GDM1 (cell line): ENCODE data around the gene ARPP19.
"Not testable (repeated sequence)": the region's sequence is repeated elsewhere in the genome, so short reads cannot be mapped to it uniquely, and the experiment has no call there.

Experiments
- DNase-seq: peaks from one replicate; lab custom pipeline; 2025; lab: John Stamatoyannopoulos, UW

Gene ARPP19, protein sequence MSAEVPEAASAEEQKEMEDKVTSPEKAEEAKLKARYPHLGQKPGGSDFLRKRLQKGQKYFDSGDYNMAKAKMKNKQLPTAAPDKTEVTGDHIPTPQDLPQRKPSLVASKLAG

DNA sequence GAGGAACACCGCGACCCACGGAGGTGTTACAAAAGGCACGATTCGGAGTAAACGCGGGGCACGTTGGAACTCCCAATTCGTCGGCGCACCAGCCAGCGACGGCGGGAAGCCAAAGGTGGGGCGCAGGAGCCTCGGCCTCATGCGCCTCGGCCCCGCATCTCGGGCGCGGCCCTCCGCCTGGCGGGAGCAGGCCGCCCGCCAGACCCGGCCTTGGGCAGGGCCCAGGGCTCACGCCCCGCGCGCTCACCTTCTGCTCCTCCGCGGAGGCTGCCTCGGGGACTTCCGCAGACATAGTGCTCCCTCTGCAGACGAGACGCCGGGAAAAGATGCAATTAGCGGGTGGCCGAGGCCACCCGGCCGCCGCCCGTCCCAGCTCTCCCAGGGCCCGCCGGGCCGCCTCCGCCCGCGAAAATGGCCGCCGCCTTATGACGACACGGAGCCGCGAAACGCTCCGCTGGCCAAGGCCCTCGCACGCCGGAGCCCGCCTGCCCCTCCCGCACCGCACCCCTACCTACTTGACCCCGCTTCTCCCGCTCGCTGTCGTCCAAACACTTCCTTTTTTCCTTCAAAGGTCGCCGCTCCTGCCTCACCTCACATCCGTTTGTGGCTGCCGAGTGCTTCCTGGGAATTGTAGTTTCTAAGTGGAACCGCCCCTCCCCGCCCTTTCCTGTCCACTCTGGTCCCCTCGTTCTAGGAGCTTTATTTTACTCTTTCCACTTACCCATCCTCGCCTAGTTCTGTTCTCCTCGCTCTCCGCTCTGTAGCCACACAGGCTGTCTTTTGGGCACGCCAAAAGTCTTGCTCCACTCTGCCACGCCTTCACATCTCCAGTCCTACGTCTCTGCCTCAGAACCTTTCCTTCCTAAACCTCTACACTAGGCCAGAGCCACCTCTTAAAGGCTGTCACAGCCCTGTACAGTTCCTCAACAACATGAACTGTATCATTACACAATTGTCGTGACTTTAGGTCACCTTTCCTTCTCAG, at the start of gene ARPP19:
Gene ARPP19 (minus strand): TSS at position 430 of the 985 bp plus-strand sequence. CDS start 138 bp downstream, at position 292.
- DNase-seq = peak; percentile 80

DNA sequence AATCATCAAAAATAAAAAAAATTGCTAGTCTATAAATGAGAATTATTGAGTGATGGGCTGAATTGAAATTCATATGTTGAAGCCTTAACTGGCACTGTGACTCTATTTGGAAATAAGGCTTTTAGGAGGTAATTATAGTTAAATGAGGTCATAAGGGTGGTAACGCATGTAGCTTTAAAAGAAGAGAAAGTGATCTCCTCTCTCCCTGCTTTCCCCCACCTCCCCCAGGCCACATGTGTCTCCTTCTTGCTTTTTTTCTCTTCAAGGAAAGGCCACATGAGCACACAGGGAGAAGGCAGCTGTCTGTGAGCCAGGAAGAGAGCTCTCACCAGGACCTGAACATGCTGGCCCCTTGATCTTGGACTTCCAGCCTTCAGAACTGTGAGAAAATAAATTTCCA, 48.2 kb upstream of the ARPP19 start:
- DNase-seq = no peak

DNA sequence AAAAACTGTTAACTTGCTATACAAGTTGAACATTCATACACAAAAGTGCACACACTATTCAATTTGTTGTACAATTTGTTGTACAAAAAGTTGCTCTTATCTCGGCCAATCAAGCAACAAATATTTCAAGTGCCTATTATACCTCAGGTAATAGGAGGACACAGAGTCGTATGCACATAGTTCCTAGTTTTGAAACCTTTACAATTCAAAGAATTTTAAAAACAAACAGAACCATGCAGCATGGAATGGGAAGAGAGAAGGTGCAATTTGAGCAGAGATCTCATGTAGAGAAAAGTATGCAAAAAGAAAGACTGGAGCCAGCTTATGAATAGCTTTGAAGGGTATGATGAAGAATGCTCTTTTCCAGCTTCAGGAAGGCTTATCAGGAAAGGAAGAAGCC, 46.5 kb upstream of the ARPP19 start:
- DNase-seq = no peak

DNA sequence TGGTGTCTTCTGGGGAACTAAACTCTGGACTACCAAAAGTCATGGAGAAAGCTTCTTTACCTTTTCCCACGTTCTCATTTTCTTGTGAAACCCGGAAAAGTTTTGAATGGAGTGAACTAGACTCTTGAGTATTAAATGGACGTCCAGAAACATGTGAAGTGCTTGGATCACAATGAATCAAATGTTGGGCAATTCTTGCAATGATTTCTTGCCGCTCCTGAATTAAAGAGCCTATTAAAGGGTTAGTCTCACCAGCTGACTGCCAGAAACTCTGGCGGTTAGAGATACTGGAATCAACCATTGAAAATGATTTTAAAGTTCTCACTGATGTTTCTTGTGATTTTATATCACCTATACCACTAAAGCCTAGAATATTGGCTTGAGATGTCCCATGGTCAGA, 40.8 kb upstream of the ARPP19 start:
- no peak for DNase-seq

DNA sequence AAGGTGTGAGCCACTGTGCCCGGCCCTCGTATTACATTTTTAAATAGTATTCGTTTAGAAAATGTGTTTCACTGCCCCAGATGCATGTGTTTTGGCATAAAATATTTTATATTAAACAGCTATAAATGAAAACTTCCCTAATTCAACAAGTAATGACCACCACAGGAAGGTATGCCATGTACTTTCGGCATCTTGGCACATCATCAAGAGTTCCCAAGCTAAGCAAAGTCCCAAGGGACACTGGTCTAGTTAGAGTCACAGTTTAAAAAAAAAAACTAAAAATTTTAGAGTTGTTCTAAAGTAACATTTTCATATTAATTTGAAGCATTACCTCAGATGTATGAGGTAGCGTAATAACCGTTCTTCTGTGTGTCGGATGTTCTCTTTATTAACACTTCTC, 15.6 kb upstream of the ARPP19 start:
- no peak for DNase-seq

DNA sequence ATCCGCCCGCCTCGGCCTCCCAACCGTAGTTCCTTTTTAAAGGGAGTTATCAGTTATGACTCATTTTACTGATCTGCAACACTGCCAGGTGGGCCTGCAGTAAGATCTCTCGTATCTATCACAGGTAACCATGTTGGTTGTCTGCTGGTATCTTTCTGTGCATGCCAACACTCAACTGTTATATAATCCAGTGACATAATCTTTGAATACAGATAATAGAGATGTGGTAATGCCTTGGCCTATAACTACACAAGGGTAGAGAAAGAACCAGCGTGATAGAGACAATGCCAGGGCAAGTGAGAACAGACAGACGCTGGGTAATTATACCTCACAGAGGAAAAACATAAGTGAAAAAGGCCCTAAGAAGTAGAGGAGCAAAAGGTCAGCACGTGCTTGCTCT, 11.0 kb upstream of the ARPP19 start:
- no peak for DNase-seq

DNA sequence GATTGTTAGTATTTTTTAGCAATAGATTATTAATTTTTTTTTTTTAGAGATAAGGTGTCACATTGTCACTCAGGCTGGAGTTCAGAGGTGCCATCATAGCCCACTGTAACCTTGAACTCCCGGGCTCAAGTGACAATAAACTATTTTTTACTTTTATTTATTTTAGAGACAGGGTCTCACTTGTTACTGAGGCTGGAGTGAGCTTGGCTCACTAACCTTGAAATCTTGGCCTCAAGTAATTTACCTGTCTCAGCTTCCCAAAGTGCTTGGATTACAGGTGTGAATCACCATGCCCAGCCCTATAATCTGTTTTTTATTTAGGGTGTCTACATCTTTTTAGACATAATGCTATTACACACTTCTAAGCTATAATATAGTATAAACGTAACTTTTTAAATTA, 7.9 kb upstream of the ARPP19 start:
- no peak for DNase-seq

DNA sequence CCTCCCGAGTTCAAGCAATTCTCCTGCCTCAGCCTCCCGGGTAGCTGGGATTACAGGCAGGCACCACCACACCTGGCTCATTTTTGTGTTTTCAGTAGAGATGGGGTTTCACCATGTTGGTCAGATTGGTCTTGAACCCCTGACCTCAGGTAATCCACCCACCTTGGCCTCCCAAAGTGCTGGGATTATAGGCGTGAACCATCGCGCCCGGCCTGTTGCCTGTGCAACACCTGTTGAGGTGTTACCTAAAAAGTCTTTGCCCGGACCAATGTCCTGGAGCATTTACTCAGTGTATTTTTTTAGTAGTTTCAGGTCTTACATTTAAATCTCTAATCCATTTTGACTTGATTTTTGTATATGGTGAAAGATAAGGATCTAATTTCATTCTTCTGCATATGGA, 6.7 kb upstream of the ARPP19 start:
- not testable (repeated sequence) for DNase-seq

DNA sequence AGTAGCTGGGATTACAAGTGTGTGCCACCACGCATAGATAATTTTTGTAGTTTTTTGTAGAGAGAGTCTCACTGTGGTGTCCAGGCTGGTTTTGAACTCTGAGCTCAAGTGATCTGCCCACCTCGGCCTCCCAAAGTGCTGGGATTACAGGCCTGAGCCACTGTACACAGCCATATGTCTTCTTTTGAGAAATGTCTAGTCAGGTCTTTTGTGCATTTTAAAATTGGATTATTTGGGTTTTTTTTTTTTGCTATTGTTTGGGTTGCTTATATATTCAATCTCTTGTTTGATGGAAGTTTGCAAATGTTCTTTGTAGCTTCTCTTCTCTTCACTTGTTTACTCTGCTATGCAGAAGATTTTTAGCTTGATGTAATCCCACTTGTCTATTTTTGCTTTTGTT, 6.2 kb upstream of the ARPP19 start:
- DNase-seq = no peak

DNA sequence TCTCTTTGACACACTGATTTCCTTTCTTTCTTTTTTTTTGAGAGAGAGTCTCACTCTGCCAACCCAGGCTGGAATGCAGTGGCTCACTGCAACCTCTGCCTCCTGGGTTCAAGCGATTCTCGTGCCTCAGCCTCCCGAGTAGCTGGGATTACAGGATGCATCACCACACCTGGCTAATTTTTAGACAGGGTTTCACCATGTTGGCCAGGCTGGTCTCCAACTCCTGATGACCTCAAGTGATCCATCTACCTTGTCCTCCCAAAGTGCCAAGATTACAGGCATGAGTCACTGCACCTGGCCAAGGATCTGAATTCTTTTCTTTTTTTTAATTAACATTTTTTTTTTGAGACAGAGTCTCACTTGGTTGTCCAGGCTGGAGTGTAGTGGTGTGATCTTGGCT, 5.8 kb upstream of the ARPP19 start:
- not testable (repeated sequence) for DNase-seq

DNA sequence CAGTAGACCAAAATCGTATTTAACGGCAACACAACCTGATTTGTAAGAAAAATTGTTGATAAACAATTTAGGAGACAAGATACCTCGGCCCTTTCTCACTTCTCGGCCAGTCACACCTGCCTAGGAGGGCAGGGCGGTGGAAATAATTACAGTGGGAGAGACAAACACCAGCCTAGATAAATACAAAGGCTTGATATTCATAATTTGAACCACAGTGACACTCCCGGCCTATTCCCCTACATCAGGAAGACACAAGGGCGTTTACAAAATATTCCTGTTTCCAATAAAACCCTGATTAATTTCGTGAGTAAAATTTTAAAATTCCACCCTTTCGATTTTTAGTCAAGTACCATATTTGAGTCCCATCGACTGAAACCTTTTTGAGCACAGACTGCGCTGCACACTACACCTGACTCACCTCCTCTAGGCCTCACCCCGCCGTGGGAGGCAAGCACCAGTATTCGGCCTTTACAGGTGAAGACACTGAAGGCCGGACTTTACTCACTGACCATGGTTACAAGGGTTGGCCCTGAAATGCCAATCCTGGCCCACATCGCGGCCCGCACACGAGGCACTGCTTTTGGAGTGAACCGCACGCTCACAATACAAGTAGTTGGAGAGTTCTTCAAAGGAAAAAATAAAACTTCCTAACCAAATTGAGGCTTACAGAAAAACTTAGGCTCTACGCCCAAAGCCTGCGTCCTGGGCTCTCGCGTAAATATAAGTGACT, 794 bp downstream of the ARPP19 start:
- no peak for DNase-seq

DNA sequence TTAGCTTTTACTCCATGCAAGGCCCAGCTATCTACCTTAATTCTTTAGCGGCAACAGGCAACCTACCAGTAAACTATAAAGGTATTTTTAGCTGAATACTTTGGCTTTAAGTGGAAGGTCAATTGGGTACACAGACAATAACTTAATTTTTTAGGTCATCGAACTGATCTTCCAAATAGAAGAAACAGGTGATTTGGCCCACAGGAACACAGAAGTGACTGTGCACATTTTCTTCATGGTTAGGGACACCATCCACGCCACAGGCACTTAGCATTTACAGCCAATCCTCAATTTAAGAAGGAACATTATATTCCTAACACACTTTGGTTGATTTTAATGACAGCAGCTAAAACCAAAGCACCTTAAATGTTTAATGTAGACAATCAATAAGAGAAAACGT, 1.9 kb downstream of the ARPP19 start:
- no peak for DNase-seq

DNA sequence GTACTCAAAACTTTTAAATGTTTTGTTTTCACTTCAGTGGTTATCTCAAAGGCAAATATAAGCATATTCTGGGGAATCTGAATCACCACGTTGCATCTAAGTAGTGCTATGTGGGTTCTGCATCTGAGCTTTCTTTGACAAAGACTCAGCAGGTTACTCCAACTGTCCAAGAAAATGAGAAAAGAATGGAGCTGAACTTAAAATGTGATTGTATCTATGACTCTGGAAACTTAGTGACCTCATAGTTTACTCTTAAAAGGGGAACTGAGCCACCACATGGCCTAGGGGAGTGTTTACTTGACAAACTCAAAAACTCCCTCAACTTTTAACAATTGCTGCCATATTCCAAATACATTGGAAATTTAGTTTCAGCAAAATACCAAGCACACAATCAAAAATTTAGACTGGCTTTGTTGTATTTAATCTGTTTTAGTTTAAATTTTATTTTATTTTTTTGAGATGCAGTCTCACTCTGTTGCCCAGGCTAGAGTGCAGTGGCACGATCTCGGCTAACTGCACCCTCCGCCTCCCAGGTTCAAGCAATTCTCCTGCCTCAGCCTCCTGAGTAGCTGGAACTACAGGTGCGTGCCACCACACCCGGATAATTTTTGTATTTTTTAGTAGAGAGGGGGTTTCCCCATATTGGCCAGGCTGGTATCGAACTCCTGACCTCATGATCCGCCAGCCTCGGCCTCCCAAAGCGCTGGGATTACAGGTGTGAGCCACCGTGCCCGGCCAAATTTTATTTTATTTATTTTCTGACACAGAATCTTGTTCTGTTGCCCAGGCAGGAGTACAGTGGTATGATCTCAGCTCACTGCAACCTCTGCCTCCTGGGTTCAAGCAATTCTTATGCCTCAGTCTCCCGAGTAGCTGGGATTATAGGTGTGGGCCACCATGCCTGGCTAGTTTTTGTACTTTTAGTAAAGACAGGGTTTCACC, 3.1 kb downstream of the ARPP19 start:
- DNase-seq = peak; percentile 7

DNA sequence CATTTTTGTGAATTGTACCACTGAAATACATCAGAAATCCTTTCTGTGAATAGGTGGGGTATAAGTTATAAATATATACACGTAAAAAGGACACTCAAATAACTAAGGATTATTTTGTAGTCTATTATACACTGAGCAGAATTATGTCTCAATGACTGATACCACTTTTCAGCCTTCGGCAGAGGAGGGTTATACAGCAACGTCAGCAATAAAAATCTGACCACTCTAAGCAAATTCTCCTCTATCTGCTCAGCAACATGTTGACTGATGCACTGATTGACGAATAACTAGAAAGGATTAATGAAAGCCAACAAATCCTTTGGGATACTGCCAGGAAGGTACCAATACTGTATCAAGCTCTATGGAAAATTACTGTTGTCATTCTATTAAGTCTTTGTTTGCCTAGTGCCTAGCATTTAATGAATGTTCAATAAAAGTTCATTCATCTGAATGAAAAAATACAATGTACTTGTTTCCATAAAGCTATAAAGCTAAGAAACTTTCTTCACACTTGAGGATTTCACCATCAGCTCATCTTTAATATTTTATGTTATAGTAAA, 5.2 kb downstream of the ARPP19 start:
- no peak for DNase-seq

DNA sequence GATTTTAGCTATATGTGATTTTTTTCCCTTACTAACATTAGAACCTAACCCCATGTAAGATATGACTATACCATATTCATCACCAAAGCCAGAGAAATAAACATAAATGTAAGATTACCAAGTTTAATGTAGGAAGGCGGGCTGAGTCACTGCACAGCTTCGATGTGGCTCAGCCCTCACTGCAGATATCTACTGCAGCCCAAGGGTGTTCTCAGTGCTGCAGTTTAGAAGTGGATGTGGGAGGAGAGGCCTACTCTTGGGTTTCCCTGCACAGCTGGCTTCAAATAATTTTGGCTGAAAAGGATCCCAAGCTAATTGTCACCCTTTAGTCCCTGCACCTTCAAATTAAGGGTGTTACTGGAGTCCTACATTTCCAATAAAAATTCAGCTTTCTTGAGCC, 9.3 kb downstream of the ARPP19 start:
- no peak for DNase-seq

DNA sequence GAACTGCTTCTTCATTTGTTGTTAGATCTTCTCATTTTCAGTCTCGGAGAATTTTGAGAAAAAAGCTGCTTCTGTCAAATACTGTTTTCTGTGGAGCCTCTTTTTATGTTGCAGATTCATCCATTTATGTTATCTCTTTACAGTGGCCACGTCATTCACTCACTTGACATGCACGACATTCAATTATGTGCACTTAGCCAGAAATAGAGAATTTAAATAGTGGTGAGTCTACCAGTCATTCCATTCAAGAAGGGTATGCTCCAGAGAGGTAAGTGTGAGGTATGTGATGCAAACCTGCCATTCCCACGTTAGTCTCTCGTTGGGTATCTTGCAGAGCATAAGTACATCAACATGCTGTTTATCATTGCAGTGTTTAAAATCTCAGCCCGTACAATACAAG, 9.8 kb downstream of the ARPP19 start:
- no peak for DNase-seq

DNA sequence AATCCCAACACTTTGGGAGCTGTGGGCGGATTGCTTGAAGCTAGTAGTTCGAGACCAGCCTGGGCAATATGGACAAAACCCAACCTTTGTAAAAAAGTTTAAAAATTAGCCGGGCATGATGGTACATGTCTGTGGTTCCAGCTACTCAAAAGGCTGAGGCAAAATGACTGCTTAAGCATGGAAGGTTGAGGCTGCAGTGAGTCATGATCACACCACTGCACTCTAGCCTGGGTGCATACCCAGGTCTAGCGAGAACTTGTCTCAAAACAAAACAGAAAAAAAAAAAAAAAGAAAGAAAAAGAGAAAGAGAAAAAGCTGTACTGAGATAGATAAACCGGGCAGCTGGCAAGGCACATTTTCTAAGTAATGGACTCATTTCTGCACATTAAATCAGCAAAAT, 10.6 kb downstream of the ARPP19 start:
- no peak for DNase-seq

DNA sequence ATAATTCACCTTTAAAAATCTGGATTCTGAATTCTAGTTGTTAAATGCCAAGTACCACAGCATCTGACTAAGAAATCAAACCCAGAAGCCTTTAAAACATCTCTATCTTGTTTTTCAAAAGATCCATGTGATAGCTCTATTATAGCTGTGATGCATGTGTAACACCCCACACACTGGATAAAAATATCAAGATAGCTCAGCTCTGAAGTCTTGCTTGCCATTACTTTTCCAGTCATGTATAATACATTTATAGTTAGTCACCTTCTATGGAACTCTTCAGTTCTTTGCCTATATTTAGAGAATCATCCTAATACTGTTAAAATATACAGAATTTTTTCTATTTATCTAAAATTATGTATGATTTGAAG, 11.6 kb downstream of the ARPP19 start:
- no peak for DNase-seq

DNA sequence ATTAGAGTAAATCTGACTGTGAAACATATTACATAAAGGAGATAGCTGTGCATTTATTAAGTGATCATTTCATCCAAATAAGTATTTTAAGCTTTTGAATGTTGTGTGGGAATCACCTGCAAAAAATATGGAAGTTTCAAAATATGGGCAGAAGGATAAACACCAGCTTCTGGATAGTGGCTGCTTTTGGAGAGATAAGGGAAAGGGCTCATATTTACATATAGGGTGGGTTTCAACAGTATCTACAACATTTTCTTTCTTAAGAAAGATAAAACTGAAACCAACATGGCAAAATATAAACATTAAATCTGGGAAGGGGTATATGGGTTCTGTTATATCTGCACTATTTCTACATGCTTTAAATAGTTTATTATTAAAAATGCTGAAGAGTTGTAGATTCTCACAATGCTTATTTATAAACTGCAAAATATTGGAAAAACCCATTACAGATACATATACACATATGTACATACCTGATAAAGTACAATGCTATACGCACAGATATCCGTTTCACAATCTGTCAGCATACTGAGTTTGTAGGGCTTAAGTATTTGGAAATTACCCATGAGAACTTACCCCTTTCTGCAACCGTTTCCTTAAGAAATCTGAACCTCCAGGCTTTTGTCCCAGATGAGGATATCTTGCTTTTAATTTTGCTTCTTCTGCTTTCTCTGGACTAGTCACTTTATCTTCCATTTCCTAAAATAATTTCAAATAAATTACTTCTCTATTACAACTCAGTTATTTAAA, 12.1 kb downstream of the ARPP19 start:
- no peak for DNase-seq

DNA sequence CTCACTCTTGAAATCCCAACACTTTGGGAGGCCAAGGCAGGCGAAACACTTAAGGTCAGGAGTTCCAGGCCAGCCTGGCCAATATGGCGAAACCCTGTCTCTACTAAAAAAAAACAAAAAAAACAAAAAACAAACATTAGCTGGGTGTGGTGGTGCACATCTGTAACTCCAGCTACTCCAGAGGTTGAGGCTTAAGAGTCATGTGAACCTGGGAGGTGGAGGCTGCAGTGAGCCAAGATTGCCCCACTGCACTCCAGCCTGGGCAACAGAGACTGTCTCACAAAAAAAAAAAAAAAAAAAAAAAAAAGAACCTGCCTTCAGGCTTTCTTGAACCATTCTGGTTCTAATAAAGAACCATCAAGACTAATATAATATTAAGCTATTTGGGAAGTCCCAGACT, 16.5 kb downstream of the ARPP19 start:
- no peak for DNase-seq

DNA sequence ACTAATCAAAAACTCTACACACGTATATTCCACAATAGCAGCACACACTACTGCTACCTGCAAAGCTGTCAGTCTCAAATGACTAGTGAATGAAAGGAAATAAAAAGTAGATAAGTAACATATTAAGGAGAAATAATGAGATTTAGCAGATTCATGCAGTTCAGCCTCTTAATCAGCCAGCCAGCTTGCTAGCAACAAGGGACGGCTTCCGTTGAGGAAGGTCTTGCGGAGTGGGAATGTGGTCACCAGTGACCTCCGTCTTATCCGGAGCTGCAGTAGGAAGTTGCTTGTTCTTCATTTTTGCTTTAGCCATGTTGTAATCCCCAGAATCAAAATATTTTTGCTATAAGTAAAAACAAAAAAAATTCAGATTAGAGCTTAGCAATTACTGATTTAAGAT, 17.1 kb downstream of the ARPP19 start:
- peak; percentile 62 for DNase-seq
